COLO829 (cell line): Measurements from ENCODE around the gene KIF16B.
"Not testable (repeated sequence)": the region's sequence is repeated elsewhere in the genome, so short reads cannot be mapped to it uniquely, and the experiment has no call there.

Experiments used
- DNase-seq: peaks from one replicate; pipeline ENCODE4 v3.0.0; 2012; ENCODE audit warnings: low spot score

Gene KIF16B

DNA sequence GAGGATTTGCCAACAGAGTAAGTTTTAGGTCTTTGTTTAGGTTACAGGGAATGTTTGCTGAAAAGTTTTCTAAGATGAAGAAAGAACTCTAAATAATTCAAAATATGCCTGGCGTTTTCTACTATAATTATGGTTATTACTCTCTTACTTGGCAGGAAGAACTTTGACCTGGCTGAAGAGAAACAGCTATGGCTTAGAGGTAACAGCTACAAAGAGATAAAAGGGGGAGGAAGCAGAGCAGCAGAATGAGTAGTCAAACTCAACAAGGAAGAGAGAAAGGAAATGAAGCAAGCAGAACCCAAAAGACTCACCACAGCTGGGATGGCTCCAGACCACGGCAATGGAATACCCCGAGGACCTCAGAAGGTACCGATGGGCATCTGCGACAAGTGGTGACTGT is 95.6 kb downstream of the KIF16B start:
- DNase-seq, result no peak

DNA sequence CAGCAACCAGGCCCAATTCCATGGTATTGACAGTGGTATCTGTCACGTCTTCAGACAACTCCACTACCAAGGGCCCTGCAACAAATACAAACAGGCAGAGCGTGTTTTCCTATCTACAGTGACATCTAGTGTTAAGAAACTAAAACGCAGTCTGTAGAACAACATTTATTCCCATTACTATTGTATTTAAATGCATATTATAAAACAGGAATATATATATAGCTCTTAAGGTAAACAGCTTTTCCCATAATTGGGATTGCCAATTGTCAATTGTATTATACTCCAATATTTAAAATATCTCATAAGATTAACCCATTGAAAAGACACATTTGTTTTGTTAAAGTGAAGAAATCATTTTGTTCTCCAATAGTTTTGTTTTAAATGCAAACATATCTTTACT is 97.2 kb downstream of the KIF16B start:
- DNase-seq, result peak; percentile 42

DNA sequence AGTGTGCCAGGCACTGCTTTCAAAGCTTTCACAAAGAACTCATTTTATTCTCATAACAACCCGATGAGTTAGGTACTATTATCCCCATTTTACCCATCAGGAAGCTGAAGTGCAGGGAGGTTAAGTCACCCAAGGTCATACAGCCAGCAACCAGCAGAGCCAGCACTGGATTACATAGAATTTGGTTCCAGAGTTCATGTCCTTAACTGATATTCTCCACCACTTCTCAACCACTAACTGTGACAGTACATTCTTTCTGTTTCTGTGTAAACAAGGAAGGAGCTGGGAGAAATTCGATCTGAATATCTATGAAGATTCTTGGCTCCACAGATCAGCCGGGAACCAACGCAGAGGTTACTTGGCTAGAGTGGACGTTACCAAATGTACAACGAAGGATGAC is 98.0 kb downstream of the KIF16B start:
- DNase-seq, result no peak

DNA sequence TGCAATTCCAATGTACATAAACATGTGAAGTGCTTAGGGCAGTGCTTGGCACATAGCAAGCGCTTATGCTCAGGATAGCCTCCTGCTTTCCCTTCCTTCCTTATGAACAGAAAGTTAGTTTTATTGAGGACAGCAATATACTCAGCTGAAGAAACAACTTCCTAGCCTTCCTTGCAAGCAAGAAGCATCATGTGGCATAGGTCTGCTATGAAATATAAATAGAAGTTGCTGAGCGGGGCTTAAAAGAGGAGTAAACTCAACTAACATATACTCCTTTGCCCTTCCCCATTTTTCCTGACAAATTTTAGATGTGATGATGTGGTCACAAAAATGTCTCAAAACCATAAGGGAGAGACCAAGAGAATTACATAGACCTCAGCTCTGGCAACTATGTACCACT is 98.9 kb downstream of the KIF16B start:
- DNase-seq, result no peak

DNA sequence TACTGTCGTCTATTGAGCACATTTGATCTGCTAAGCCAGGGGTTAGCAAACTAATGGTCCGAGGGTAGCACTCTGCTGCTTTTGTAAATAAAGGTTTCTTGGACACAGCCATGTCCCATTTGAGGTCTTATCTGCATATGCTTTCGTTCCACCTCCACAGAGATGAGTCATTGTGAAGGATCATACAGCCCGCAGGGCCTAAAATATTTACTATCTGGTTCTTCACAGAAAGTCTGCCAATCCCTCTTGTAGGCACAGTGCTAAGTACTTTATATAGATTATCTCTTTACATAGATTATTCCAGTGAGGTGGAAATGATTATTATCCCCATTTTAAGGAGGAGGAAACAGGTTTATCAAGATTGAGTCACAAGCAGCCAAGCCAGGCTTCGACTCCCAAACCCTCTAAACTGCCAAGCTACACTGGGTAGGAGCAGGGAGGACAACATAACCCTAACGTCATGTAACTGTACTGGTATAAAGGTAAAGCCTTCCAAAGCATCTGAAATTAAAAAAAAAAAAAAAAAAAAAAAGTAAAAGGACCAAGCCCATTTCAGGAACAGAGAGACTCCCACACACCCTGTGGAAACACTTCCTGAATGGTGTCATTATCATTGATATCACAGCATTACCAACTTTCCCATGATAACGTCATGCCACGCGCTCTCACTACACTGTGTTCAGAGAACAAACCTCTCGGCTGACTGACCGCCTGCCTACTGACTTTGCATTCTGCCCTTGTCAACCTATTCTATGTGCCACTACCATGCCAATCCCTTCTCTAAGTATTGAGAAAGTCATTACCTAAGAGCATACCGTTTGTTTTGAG is 101.0 kb downstream of the KIF16B start:
- peak; percentile 28 for DNase-seq

DNA sequence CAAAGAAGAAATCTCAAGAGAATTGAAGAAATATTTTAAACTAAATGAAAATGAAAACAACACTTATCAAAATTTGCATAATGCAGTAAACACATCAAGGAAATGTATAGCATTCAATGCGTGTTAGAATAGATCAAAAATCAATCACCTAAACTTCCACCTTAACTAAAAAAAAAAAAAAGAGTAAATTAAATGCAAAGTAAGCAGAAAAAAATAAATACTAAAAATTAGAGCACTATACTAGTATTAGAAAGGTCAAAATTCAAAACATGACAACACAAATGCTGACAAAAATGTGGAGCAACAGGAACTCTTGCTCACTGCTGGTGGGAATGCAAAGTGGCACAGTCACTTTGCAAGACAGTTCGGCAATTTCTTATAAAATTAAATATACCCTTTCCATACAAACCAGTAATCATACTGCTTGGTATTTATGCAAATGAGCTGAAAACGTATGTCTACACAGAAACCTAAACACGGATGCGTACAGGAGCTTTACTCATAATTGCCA is 103.8 kb downstream of the KIF16B start:
- DNase-seq, result no peak

DNA sequence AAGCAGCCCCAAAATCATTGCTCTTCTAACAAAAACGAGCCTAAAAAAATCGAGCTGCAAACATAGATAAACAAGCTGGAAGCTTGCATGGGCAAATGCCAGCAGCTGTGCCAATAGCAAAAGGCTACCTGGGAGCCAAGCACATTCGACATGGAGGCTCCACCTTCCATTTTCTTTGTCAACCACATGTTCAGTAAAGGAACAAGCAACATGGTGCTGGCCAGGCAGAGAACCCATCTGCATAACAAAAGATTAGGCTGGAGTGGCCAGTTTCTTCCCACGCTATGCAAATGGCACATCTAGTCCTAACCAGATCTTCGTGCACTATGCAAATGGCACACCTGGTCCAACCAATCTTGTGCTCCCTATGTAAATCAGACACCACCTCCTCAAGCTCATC is 110.5 kb downstream of the KIF16B start:
- no peak for DNase-seq

DNA sequence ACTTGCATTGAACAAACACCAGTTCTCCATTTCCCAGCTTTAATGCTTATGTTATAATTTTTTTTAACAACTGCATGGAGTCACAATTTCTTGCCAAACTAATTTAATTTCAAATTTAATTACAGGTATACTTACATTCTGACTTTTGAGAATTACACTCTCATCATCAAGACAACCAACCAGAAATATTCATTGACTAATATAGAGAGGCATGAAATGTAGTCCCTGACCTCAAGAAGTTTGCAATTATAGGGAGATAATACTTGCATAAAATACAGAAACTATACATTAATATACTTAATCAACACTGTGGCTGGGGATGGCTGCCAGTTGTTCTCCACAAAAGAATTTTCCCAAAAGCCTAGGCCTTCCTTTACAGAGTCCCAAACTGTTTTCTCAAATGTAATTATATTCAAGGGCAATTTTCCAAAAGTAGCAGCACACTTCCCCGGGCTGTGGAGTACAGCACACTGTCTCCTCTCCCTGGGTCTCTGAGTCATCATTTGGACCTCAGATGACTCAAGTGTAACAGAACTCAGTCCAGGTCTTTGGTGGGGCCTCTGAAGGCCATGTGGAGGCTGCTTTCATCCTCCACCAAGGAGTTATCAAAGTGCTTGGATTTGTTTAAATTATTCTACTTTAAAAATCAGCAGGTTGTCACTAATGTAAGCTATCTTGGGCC is 114.1 kb downstream of the KIF16B start:
- no peak for DNase-seq

DNA sequence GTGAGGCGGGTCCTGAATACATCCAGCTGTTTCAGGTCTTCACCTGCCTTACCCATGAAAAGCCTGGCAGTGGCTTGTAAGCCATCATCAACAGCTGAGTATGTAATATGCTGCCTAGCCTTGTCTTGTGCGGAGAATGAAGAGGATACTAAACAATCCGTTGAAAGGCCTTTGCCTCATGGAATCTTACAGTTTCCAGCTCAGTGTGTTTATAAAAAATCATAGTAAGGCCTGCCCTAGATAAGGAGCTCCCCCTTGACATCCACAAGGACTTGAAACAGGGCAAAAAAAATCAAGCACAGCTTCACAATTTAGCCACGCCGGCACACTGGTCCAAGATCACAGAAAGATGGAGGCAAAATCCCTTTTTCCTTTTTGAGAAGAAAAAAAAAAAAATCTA is 115.7 kb downstream of the KIF16B start:
- no peak for DNase-seq

DNA sequence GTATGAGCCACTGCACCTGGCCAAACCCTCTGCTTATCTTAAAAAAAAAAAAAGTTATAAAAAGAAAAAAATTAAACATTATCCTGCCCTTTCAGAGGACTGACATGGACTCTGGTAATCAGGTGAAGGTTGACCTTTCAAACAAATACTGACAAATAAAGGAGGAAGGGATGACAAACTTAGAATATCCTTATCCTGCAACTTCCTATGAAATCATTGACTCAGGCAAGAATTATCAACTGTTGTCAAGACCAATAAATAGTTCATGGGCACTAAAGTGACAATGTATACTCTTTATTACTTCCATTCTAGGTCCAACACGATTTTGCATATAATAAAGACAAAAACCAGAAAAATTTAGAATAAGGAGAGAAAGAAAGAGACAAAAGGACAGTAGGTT is 117.9 kb downstream of the KIF16B start:
- DNase-seq, result no peak

DNA sequence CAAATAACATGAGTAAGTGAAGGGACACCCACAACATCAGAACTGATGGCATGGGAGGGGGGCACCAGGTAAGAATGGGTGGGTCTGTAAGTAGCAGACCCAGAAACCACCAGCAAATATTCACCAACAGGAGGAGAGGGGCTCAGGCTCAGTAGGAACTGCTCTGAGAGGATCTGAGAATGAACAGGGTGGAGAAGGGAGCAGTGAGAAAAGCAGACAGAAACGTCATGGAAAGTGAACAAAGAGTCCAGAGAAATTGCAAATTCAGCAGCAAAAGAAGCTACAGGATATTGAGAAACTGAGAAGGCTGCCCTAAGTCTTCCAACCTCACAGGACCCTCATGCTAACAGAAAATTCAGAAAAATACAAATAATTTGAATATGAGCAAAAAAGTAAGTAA is 121.3 kb downstream of the KIF16B start:
- DNase-seq, result no peak

DNA sequence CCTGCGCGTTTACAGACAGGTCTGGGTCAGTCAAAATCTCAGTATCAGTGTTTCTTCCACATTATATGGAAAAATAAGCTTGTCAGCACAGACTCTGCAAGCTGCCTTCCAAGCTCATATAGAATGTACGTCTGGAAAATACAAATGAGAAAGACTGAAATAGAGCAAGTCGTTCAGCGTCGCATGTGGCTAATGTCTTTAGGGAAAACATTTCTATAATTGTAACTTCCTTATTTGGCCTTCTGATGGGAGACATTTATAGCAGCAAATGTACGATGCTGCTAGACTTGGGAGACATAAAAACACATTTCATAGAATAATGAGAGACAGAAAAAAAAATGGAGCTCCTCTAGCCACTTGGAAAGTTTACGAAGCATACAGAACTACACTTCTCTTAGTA is 122.2 kb downstream of the KIF16B start:
- no peak for DNase-seq

DNA sequence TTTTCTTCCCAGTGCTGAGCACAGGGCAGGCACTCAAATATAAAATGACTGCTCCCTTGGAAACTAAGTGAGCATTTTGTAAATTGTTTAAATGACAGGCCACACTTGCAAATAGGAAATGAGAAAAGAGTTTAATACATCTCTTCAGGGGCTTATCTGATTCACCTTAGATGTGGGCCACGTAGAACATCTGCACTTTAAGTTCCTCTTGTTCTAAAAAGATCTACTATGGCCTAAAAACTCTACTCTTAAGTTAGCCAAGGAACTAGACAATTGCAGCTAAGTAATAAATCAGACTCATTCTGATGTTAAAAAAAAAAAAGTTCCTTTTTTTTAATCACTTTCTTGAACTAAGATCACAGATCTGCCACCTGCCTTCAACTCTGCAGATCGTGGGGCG is 126.3 kb downstream of the KIF16B start:
- no peak for DNase-seq

DNA sequence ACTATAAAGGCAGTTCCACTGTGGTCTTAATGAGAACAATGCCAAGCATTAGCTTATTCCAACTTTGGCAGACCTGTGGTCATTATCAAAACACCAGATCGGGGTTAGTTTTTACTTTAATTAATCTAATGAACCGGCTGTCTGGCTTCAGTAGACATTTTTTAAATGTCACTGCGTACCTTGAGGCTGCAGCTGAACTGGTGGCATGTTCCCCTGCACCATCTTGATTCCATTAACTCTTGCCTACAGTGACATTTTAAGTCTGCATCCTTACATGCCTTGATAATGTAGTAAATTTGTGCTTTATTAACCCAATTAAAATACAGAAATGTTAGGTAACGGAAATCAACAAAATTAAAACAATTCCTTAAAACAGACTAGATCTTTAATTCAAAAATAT is 127.0 kb downstream of the KIF16B start:
- DNase-seq, result no peak

DNA sequence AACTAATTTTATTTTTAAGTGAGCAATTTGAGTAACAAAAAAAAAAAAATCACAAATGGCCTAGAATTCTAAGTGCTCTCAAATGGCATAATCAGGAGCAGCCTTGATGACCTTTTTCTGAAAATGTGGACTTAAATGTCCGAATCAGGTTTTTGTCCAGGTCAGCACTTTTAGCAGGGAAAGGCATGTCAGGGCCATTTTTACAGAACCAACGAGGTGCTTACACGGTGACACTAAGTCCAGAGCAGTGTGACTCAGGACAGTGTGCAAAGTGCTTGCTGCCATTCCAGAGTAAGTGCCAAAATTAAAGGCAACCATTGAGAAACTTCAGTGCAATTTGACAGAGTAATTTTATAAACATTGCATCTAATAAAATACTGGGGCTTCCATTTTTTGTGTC is 127.8 kb downstream of the KIF16B start:
- DNase-seq, result no peak

DNA sequence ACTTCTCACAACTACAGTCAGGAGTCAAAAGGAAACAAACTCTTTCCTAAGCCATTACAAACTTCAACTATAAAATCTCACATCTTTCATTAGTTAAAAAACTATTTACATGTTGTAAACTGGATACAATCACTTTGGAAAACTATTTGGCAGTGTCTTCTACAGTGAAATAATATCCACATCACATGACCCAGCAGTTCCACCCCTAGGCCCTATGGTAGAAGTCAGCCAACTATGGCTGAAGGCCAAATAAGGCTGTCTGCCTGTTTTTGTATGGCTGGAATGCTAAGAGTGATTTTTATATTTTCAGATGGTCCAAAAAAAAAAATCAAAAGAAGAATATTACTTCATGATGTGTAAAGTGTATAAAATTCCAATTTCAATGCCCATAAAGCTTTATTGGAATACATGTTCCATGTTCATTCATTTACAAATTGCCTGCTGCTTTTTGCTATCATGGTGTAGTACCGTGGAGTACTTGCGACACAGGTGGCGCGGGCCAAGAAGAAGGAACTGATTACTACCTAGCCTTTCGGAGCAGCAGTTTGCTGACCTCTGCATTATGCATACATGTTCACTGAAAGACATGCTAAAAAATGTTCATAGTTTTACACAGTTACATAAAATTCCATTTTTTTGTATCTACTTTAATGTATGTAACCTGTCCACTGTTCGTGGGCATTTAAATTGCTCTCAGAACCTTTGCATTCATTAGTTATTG is 129.0 kb downstream of the KIF16B start:
- DNase-seq, result no peak

DNA sequence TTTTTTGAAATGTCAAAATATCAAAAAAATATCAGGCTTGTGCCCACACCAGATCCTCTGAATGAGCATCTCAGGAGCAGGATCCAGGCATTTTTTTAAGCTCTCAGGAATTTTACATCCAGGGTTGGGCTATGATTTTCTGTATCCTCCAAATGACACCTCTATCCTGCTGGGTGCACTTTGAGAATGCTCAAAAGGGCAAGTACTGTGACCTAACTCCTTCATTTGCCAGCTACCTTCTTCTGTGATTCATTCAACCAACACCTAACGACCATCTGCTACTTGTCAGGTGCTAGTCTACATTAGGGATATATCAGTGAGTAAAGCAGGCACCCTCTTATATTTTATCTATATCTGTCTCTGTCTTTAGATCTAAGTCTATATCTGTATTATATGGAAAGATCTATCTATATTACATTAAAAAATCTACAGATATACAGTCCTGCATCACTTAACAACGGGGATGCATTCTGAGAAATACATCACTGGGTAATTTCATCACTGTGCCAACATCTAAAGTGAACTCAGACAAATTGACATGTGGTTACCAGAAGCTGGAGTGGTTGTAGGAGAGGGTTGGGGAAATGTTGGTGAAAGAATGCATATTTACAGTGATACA is 131.6 kb downstream of the KIF16B start:
- DNase-seq, result no peak

DNA sequence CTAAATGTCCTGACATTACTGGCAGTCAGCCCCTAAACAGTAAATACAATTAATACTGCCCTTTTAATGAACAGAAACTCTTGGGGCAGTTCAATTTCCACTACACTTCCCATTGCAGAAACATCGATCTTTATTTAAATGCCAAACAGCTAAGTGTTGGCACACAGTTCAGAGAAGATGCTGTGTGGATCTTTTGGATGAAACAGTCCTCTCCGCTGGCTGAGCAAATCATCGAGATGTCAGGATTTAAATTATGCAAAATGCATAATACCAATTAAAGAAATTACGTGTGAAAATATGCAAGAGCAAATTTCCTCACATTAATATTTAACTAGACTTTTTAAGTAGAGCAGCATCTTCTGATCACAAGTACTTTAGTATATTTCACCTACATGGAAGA is 132.6 kb downstream of the KIF16B start:
- DNase-seq, result no peak

DNA sequence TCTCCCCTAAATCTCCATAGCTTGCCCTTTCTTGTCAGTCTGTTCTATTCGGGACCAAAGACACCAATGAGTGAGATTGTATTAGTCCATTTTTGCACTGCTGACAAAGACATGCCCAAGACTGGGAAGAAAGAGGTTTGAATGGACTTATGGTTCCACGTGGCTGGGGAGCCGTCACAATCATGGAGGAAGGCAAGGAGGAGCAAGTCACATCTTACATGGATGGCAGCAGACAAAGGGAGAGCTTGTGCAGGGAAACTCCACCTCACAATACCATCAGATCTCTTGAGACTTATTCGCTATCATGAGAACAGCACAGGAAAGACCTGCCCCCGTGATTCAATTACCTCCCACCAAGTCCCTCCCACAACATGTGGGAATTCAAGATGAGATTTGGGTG is 133.7 kb downstream of the KIF16B start:
- DNase-seq, result not testable (repeated sequence)

DNA sequence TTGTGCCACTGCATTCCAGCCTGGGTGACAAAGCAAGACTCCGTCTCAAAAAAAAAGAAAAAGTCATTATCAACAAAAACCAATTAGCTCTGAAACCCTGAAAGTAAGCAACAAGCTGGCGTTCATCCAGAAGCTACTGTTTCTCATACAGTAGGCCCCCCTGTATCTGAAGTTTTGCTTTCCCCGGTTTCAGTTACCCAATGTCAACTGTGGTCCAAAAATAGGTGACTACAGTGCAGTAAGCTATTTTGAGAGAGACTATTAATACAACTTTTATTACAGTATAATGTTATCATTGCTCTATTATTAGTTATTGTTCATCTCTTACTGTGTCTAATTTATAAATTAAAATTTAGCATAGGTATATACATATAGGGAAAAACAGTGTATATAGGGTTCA is 135.1 kb downstream of the KIF16B start:
- no peak for DNase-seq

DNA sequence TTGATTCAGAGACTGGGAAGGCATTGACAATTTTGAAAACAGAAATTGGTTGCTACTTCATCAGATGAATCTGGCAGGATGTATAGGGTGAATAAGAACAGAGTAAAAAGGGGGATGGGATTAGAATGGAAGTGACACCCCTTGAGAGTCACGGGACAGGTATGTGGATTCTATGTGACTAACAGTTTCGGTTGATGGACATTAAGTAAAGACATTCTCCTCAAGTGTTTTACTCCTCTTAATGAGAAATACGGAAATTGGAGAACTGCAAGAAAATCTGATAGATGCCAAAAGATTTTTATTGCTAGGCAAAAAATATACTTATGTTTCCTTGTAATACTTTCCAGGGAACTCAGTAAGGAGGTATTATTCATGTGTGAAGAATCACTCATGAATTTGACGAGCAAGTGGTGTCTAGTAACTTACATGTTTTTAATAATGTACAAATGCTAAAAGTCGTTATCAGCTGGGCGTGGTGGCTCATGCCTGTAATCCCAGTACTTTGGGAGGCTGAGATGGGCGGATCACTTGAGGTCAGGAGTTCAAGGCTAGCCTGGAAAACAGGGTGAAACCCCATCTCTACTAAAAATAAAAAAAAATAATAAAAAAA is 135.8 kb downstream of the KIF16B start:
- DNase-seq, result no peak

DNA sequence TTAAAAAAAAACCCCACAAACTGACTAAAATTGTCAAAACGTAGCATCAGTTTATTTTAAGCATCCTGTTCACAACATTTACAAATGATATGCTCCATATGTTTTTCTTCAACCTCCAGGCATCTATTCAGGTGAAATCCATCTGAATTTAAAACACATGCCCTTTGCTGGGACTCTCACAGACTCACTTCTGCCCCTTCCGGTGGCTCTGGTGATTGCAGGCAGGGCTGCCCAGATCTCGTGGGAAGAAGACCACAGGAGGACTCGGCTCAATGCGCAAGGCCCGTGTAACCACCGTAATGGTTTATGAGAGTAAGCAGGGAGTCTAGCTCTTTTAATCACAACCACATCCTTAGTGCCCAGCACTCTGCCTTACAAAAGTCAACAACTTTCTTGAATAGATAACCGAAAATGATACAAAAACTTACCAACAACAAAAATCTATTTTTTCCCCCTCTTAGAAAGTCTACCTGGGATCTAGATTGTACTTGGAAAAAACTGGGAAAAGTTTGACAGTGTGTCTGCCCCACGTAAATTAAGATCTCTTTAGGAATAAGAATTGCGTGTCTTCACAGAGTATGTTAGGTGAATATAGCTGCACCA is 139.1 kb downstream of the KIF16B start:
- peak; percentile 12 for DNase-seq
